ENCODE results near the gene TSFM. TPM values are rescaled to one million over a fixed set of nuclear protein-coding genes. Genes with fewer than 3 reads are reported as not detected.

The TSFM gene
- total and polyA plus RNA-seq, 2 of the 13 experiments (the other 11 are each of a cell fraction or from before 2014, with no cell fraction given): 29.8 to 68.3 TPM

GRCh38 chr12:57846285-57846576, 63.6 kb downstream of the TSFM start (continued):
- TF ChIP-seq ZNF574 (CRISPR knock-in tag; IDR thresholded peaks at IDR 0.05) (0 out of 2 replicates have a peak, but pooled peaks have one; percentile 2), ZNF816 (CRISPR knock-in tag; IDR thresholded peaks at IDR 0.05; ENCODE audit: borderline replicate concordance) (no peak), ZNF546 (CRISPR knock-in tag; conservative IDR thresholded peaks at IDR 0.05) (peak; percentile 19; the same call in 1 of the 2 replicates), ZEB1 (IDR thresholded peaks at IDR 0.05; ENCODE audit: insufficient replicate concordance, low read depth) (no peak), NFIC (IDR thresholded peaks at IDR 0.05; ENCODE audit: low read length) (no peak), BCL3 (CRISPR knock-in tag; IDR thresholded peaks at IDR 0.05) (no peak), ZNF558 (CRISPR knock-in tag; IDR thresholded peaks at IDR 0.05; ENCODE audit: borderline replicate concordance) (peak; percentile 15; the same call in 1 of the 2 replicates), ZNF44 (CRISPR knock-in tag; IDR thresholded peaks at IDR 0.05) (no peak), ARNTL (CRISPR knock-in tag; IDR thresholded peaks at IDR 0.05) (no peak), ZNF713 (CRISPR knock-in tag; IDR thresholded peaks at IDR 0.05) (no peak), CENPT (CRISPR knock-in tag; IDR thresholded peaks at IDR 0.05; ENCODE audit: low read depth) (no peak), ZNF280D (CRISPR knock-in tag; IDR thresholded peaks at IDR 0.05) (no peak), ZNF674 (CRISPR knock-in tag; IDR thresholded peaks at IDR 0.05; ENCODE audit: low read depth) (0 out of 2 replicates have a peak, but pooled peaks have one; percentile 11), MAZ (IDR thresholded peaks at IDR 0.05; ENCODE audit: borderline replicate concordance, low read depth, low read length) (no peak), MAZ (CRISPR knock-in tag; IDR thresholded peaks at IDR 0.05; ENCODE audit: low read depth) (no peak), REL (CRISPR knock-in tag; conservative IDR thresholded peaks at IDR 0.05) (no peak), MLXIP (CRISPR knock-in tag; IDR thresholded peaks at IDR 0.05; ENCODE audit: borderline replicate concordance) (no peak), HMG20B (CRISPR knock-in tag; conservative IDR thresholded peaks at IDR 0.05) (no peak), POLR2G (IDR thresholded peaks at IDR 0.05; ENCODE audit: low read depth, low read length) (0 out of 2 replicates have a peak, but pooled peaks have one; percentile 7), KLF16 (CRISPR knock-in tag; IDR thresholded peaks at IDR 0.05) (no peak), ZNF547 (CRISPR knock-in tag; IDR thresholded peaks at IDR 0.05) (0 out of 2 replicates have a peak, but pooled peaks have one; percentile 9)
